Stimulated activated CD8-positive, alpha-beta memory T cell treated with anti-CD3 and anti-CD28 coated beads, Interleukin-7, amount 100 ng/mL, for 24 hours (primary cell): ENCODE results near the gene MYF6.

Experiments used
- DNase-seq: peaks from one replicate; pipeline ENCODE4 v3.0.0-alpha.2; 2020; ENCODE audit warnings: low read depth

Gene MYF6

GRCh38 chr12:80707830-80708258 lies 410 bp downstream of the MYF6 start:
- DNase-seq, result no peak

DNA sequence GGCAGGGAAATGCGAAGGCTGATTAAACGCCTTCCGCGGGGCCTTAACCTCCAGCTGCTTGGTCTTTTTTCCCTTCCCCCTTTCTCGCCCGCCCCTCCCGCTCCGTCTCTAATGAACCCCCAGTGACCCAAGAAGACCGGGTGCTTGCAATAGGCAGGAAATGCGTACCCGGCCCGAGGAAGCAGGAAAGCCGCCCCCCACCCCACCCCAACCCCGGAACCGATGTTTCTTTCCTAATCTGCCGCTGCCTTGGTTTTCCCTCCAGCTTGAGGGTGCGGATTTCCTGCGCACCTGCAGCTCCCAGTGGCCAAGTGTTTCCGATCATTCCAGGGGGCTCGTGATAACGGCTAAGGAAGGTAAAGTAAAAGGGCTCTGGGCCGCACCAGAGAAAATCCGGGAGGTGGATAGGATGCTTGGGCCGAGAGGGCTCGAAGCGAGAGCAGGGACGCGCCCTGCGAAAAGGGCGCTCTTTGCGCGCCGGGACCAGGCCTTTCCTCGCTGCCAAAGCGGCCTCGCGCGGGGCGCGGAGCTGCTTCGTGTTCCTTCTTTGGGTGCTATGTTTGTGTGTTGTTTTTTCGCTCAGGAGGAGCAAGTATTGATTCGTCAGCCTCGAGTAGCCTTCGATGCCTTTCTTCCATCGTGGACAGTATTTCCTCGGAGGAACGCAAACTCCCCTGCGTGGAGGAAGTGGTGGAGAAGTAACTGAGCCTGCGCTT lies 983 bp downstream of the MYF6 start:
- DNase-seq, result no peak

- no peak for DNase-seq
Measured at GRCh38 chr12:80708975-80709328, 1.5 kb downstream of the MYF6 start.

- DNase-seq, result no peak
Measured at GRCh38 chr12:80709811-80710726, 2.6 kb downstream of the MYF6 start.

GRCh38 chr12:80710727-80711449 lies 3.5 kb downstream of the MYF6 start:
- no peak for DNase-seq

- no peak for DNase-seq
Measured at GRCh38 chr12:80711866-80712265, 4.4 kb downstream of the MYF6 start.

- no peak for DNase-seq
Measured at GRCh38 chr12:80712866-80713265, 5.4 kb downstream of the MYF6 start.

DNA sequence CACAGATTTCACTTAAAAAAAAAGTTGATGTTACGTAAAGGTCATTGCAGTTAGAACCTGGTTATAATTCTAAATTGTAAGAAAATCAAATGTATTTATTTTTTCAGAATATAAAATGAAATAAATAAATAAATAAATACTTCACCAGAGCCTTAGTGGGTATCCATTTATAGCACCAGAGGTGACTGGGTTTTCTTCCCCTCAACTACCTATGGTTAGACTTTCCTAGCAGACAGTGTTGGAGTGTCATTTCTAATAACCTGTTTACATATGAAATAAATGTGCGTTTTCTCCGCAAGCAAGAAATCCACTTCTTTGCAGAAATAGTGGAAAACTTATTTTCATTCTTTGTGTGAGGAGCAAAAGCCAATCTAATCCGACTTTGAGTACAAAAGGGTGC lies 6.0 kb downstream of the MYF6 start:
- DNase-seq, result no peak

GRCh38 chr12:80714055-80714454 lies 6.6 kb downstream of the MYF6 start:
- DNase-seq, result no peak

DNA sequence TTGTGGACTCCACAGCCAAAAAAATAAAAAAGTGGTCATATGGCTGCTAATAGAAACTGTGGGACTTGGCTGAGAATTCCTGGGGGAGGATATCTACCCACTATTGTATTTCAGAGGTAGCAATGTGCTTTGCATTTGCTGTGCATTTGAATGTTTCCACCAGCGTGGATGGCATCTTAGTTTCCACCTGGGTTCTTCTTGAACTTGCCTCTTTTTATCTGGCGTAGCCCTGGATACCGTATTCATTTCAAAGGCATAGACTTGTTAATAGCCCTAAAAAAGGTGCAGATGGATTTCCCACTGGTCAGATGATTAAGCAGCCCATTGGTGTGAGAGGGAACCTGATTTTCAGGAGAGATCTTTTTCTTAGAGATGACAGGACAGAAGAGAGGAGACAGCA lies 7.4 kb downstream of the MYF6 start:
- no peak for DNase-seq

DNA sequence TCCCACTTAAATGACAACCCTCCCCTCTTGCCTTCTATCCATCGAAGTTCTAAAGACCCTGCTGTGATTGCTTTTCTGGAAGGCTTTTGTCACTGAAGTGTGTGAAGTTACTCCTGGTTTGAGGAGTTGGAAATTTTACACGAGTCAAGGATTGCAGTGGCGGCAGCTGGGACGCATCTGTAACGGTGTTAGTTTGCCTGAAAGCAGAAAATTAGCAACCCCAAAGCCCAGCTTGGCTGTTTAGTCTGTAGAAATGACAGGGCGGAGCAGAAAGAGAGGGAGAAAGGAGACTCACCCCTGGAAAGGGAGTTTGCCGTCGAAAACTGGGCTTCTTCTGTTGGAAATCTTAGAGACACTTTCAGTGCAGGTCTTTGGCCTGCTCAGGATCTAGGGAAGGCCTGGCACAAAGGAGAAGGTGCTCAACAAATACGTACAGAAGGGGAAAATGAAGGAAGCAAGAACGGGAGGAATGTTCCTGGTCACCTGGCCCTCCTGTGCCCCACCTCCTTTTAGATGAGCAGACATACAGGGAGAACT lies 8.3 kb downstream of the MYF6 start:
- no peak for DNase-seq

DNA sequence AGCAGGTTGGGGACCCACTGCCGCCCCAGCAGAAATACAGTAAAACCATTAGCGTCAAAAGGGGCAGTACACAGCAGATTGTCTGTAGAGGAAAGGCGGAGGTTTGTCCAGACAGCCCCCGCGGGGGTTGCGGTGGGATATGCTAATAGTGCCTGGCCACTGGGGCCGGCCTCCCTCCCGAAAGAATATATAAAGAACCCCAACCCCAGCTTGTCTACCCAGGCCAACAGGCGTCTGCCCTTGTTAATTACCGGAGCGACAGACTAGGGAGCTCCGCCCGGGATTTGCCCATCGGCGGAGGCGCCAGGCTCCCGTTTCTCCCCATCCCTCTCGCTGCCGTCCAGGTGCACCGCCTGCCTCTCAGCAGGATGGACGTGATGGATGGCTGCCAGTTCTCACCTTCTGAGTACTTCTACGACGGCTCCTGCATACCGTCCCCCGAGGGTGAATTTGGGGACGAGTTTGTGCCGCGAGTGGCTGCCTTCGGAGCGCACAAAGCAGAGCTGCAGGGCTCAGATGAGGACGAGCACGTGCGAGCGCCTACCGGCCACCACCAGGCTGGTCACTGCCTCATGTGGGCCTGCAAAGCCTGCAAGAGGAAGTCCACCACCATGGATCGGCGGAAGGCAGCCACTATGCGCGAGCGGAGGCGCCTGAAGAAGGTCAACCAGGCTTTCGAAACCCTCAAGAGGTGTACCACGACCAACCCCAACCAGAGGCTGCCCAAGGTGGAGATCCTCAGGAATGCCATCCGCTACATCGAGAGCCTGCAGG lies 9.4 kb downstream of the MYF6 start, which contains the start of gene MYF5:
TSS of gene MYF5 (plus strand) at position 217 of the 774 bp plus-strand sequence. CDS start at position 369, 152 bp downstream.
- DNase-seq, result no peak

- DNase-seq, result no peak
Measured at GRCh38 chr12:80717856-80718255, 10.4 kb downstream of the MYF6 start.

- no peak for DNase-seq
Measured at GRCh38 chr12:80720516-80720915, 13.1 kb downstream of the MYF6 start.

DNA sequence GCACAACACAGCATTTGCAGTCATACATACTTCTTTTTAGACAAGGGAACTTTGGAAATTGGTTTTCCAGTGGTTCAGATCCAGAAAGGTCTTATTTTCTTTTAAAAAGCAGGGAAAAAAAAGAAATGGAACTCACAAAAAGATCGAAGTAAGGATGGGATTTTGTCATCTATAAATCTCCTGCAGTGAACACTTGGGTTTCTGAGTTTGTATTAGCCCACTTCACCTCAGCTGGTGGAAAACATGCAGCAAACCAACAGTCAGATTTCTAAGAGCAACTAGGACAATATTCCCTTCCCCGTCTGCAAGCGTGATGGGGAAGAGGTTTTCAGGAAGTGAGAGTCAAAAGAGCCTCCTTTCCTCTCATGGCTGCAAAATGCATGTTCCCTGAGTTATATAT lies 13.9 kb downstream of the MYF6 start:
- DNase-seq, result no peak

GRCh38 chr12:80745851-80746505 lies 38.5 kb downstream of the MYF6 start:
- DNase-seq, result no peak

DNA sequence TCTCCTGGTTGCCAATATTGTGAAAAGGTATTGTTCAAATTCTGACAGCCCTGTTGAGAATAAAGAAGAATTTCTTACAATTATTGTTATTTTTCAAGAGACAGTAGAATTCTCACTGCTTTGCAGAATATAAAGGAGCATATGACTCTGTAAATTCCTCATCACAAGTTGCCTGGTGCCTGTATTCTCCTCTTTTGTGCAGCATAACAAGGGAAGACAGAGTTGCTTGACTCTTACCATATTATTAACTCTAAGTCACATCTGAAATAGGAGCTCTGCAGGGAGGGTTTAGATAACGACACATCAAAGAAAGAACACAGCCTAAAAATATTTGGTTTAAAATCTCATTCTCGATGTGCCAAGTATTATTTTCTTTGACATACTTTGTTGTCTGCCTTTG lies 40.4 kb downstream of the MYF6 start:
- no peak for DNase-seq

DNA sequence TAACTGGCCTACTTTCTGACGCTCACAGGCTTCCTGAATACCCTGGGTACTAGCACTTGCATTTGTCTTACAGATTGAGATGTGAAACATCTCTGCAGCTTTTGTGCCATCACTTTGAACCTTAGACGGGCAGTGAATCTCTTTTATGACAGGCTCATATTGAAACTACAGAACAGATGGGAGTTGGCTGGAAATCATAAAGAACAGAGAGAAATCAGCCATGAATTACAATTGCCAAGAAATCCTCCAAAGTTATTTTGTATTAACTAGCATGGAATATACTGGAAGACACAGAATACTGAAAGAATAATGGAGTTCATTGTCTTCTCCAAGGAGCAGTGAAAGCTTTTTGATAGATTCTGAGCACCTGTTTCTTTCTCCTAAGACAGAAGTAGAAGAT lies 42.0 kb downstream of the MYF6 start:
- DNase-seq, result no peak

DNA sequence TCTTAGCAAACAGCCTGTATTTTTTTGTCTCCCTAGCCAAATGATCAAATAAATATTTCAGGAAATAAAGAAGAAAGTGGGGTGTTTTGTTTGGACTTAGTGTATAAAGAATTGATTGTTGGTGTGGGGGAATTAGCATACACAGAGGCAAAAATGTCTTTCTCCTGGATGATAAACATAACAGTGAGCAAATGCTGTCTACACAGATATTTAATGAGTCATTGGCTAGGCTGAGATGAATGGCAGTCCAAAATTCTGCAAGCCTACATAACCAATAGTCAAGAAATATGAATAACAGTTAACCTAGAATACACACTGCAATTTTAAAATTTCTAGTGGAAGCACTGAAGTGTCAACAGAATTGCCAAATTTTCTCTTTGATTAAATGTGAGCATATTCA lies 45.0 kb downstream of the MYF6 start:
- DNase-seq, result no peak

DNA sequence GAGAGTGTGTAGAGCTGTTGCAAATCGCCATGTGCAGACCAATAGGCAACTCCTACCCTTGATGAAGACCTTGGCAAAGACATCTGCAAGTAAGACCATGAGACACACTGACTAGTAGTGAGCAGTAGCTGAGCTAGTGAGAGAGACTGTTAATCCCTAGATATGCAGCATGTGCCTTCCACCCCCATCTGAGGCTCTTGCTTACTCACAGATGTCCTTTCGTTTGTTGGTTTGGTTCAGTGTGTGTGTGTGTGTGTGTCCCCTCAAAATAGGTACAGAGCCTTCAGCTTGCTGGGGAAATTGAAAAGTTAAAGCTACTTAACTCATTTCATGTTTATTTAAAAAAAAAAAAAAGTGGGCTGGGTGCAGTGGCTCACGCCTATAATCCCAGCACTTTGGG lies 46.8 kb downstream of the MYF6 start:
- DNase-seq, result no peak

DNA sequence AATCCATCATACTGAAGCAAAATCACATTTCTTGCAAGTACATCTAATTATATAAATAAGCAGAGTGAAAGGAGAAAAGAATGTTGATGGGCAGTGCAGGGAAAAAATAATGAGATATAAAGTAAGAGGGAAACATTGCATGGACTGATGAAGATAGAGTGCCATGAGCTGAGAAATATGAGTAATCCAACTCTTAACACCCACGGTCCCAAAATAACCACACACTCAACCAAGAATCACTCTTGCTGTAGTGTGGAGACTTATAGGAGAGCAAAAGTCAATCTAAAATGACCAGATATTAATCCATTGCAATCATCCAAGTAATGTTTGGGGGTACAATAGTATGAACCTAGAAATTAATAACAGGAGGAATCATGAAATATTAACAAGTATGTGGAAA lies 49.4 kb downstream of the MYF6 start:
- no peak for DNase-seq
